ENCODE data around the gene MBOAT1.

DNA sequence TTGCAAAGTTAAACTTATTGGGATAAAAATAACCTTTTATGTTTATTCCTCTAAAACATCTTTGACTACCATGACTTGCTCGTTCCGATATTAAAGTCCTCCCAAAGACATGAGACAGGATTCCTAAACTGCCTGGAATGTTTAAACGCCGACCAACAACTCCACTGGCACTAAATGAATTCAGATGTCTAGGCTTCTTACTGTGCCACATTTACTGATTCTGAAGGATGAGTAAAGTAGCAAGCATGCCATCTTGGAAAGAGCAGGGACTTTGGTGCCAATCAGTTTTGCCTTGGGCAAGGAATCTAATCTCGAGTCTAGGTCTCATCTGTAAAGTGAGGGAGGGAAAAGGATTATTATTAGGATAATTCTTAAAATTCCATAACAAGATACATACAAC is 25.3 kb downstream of the MBOAT1 start:
- TF ChIP-seq, protein P1, sequence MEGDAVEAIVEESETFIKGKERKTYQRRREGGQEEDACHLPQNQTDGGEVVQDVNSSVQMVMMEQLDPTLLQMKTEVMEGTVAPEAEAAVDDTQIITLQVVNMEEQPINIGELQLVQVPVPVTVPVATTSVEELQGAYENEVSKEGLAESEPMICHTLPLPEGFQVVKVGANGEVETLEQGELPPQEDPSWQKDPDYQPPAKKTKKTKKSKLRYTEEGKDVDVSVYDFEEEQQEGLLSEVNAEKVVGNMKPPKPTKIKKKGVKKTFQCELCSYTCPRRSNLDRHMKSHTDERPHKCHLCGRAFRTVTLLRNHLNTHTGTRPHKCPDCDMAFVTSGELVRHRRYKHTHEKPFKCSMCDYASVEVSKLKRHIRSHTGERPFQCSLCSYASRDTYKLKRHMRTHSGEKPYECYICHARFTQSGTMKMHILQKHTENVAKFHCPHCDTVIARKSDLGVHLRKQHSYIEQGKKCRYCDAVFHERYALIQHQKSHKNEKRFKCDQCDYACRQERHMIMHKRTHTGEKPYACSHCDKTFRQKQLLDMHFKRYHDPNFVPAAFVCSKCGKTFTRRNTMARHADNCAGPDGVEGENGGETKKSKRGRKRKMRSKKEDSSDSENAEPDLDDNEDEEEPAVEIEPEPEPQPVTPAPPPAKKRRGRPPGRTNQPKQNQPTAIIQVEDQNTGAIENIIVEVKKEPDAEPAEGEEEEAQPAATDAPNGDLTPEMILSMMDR (CRISPR knock-in tag; IDR thresholded peaks at IDR 0.05), result no peak
- TF ChIP-seq MAFK (conservative IDR thresholded peaks at IDR 0.05 in 1 of 2, IDR thresholded peaks at IDR 0.05 in 1 of 2; ENCODE audit: low read length in 2 of 2) (no peak), U2AF2 (IDR thresholded peaks at IDR 0.05; ENCODE audit: low read depth, low read length) (no peak), HNF4G (IDR thresholded peaks at IDR 0.05; ENCODE audit: borderline replicate concordance, low read depth, low read length) (no peak), HNF4G (CRISPR knock-in tag; IDR thresholded peaks at IDR 0.05; ENCODE audit: borderline replicate concordance, low read depth) (no peak), EZH2 (conservative IDR thresholded peaks at IDR 0.05; ENCODE audit: low read depth, low read length) (no peak), ZBTB7A (CRISPR knock-in tag; IDR thresholded peaks at IDR 0.05) (no peak), BHLHE40 (IDR thresholded peaks at IDR 0.05; ENCODE audit: low read length) (no peak), CBX2 (IDR thresholded peaks at IDR 0.05; ENCODE audit: low read depth, low read length) (no peak), CBX2 (CRISPR knock-in tag; IDR thresholded peaks at IDR 0.05; ENCODE audit: low read depth) (no peak), EP300 (IDR thresholded peaks at IDR 0.05; ENCODE audit: low read depth in 2 of 2, low read length in 2 of 2) (no peak), EP300 (CRISPR knock-in tag; IDR thresholded peaks at IDR 0.05; ENCODE audit: borderline replicate concordance) (no peak), ZFP1 (CRISPR knock-in tag; IDR thresholded peaks at IDR 0.05) (no peak), CCAR2 (optimal IDR thresholded peaks at IDR 0.05; ENCODE audit: low read depth, low read length) (no peak), SRF (IDR thresholded peaks at IDR 0.05; ENCODE audit: low read depth, low read length) (no peak)
- TF ChIP-seq, protein P2, sequence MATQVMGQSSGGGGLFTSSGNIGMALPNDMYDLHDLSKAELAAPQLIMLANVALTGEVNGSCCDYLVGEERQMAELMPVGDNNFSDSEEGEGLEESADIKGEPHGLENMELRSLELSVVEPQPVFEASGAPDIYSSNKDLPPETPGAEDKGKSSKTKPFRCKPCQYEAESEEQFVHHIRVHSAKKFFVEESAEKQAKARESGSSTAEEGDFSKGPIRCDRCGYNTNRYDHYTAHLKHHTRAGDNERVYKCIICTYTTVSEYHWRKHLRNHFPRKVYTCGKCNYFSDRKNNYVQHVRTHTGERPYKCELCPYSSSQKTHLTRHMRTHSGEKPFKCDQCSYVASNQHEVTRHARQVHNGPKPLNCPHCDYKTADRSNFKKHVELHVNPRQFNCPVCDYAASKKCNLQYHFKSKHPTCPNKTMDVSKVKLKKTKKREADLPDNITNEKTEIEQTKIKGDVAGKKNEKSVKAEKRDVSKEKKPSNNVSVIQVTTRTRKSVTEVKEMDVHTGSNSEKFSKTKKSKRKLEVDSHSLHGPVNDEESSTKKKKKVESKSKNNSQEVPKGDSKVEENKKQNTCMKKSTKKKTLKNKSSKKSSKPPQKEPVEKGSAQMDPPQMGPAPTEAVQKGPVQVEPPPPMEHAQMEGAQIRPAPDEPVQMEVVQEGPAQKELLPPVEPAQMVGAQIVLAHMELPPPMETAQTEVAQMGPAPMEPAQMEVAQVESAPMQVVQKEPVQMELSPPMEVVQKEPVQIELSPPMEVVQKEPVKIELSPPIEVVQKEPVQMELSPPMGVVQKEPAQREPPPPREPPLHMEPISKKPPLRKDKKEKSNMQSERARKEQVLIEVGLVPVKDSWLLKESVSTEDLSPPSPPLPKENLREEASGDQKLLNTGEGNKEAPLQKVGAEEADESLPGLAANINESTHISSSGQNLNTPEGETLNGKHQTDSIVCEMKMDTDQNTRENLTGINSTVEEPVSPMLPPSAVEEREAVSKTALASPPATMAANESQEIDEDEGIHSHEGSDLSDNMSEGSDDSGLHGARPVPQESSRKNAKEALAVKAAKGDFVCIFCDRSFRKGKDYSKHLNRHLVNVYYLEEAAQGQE (IDR thresholded peaks at IDR 0.05; ENCODE audit: borderline replicate concordance in 1 of 2, low read depth in 1 of 2, low read length in 2 of 2), result no peak
- TF ChIP-seq, protein P3, sequence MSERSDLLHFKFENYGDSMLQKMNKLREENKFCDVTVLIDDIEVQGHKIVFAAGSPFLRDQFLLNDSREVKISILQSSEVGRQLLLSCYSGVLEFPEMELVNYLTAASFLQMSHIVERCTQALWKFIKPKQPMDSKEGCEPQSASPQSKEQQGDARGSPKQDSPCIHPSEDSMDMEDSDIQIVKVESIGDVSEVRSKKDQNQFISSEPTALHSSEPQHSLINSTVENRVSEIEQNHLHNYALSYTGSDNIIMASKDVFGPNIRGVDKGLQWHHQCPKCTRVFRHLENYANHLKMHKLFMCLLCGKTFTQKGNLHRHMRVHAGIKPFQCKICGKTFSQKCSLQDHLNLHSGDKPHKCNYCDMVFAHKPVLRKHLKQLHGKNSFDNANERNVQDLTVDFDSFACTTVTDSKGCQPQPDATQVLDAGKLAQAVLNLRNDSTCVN (CRISPR knock-in tag; IDR thresholded peaks at IDR 0.05; ENCODE audit: borderline replicate concordance), result no peak

Data from HepG2 (cell line).